Fibroblast of mammary gland (primary cell): ENCODE measurements around the gene C3orf18.

Experiments used
- DNase-seq: peaks from one replicate; pipeline ENCODE4 v3.0.0-alpha.2; 2010; ENCODE audit warnings: low read depth
- H3K4me3 ChIP-seq: 2 replicates; pipeline ENCODE4 v1.5.1; 2011; ENCODE audit warnings: low read depth, mild to moderate bottlenecking, low read length, moderate library complexity; ENCODE audit not compliant: control insufficient read depth
- CTCF ChIP-seq: conservative IDR thresholded peaks from 2 replicates; pipeline ENCODE4 v1.5.1; 2011; ENCODE audit warnings: low read depth, low read length, inconsistent platforms; ENCODE audit not compliant: control insufficient read depth, insufficient read depth

The C3orf18 gene

GRCh38 chr3:50602595-50603191, 35.1 kb upstream of the C3orf18 start:
- no peak overlapping the region for H3K4me3 ChIP-seq
- no peak for DNase-seq
- no peak for TF ChIP-seq CTCF

GRCh38 chr3:50600841-50601591, 33.5 kb upstream of the C3orf18 start:
- no peak for TF ChIP-seq CTCF
- H3K4me3 ChIP-seq: no peak overlapping the region
- peak; percentile 97 for DNase-seq

GRCh38 chr3:50600141-50600753, 32.7 kb upstream of the C3orf18 start:
- no peak for DNase-seq
- no peak for TF ChIP-seq CTCF
- no peak overlapping the region for H3K4me3 ChIP-seq

- no peak for TF ChIP-seq CTCF
- no peak for DNase-seq
- no peak overlapping the region for H3K4me3 ChIP-seq
Measured at GRCh38 chr3:50599716-50600118, 32.2 kb upstream of the C3orf18 start.

- DNase-seq: no peak
- no peak overlapping the region for H3K4me3 ChIP-seq
- TF ChIP-seq CTCF: no peak
Measured at GRCh38 chr3:50599115-50599715, 31.7 kb upstream of the C3orf18 start.

GRCh38 chr3:50594253-50594785, 26.8 kb upstream of the C3orf18 start:
- H3K4me3 ChIP-seq: no peak overlapping the region
- DNase-seq: no peak
- TF ChIP-seq CTCF: no peak
